Uterus (tissue), 4 donors: ENCODE results near the gene ZNF490. TPM values are rescaled to one million over a fixed set of nuclear protein-coding genes. Genes with fewer than 3 reads are reported as not detected.

Experiments used
- DNase-seq, 2 donors: peaks; one replicate each; pipeline ENCODE4 v3.0.0-alpha.2; 2019 to 2020
- H3K27ac ChIP-seq, 2 donors: fragments of 200-600 bp; sonication (generic); 1 replicate in 1 of 2; 2 replicates in 1 of 2; pipeline ENCODE4 v1.5.1; 2016 to 2018
- H3K27me3 ChIP-seq, 2 donors: fragments of 200-600 bp; sonication (generic); one replicate each; pipeline ENCODE4 v1.5.1; 2018 to 2019; ENCODE audit warnings: control low read depth in 1 of 2
- H3K36me3 ChIP-seq, 2 donors: fragments of 200-600 bp; sonication (generic); one replicate each; pipeline ENCODE4 v1.5.1; 2019; ENCODE audit warnings: control low read depth in 1 of 2
- H3K4me1 ChIP-seq, 2 donors: fragments of 200-600 bp; sonication (generic); one replicate each; pipeline ENCODE4 v1.5.1; 2018 to 2019; ENCODE audit warnings: control low read depth in 1 of 2
- H3K4me3 ChIP-seq, 2 donors: fragments of 200-600 bp; sonication (generic); 1 replicate in 1 of 2; 2 replicates in 1 of 2; pipeline ENCODE4 v1.5.1; 2018 to 2019; ENCODE audit warnings: mild to moderate bottlenecking in 1 of 2
- H3K9me3 ChIP-seq, 2 donors: fragments of 200-600 bp; sonication (generic); one replicate each; pipeline ENCODE4 v1.5.1; 2019; ENCODE audit warnings: control low read depth in 1 of 2
- CTCF ChIP-seq, 4 experiments: fragments of 200-600 bp in 2 of 4; fragments of 450-650 bp in 2 of 4; sonication (generic) in 2 of 4; IDR thresholded peaks; one replicate each; pipeline ENCODE4 v1.5.1; 2016 to 2019; ENCODE audit warnings: antibody characterized with exemption in 4 of 4, mild to moderate bottlenecking in 2 of 4, moderate library complexity in 1 of 4
- POLR2A ChIP-seq, 2 donors: fragments of 450-650 bp; IDR thresholded peaks; one replicate each; pipeline ENCODE4 v1.6.1; 2016; ENCODE audit warnings: antibody characterized with exemption in 2 of 2, mild to moderate bottlenecking in 1 of 2, moderate library complexity in 1 of 2
- intact Hi-C: fragments of 100-400 bp; cut with DNase I; formaldehyde crosslinking; loops from one replicate; pipeline ENCODE4 v1.15.1; 2023; ENCODE audit warnings: low total_unique reads
- total RNA-seq, 4 donors: library from RNA; depleted of rRNA in 3 of 4; stranded (reverse); fragments of >200 nt in 3 of 4; gene quantifications; one replicate each; pipeline versions ENCODE4 v1.1.0 to v1.2.4, GENCODE V29; 2014 to 2023
- donor health status: DM: yes; HTN: yes; CAD: no.

ZNF490 gene
- total RNA-seq, 4 donors from 2014 or later, result 0.59 to 15.4 (median 8.1) TPM

DNA sequence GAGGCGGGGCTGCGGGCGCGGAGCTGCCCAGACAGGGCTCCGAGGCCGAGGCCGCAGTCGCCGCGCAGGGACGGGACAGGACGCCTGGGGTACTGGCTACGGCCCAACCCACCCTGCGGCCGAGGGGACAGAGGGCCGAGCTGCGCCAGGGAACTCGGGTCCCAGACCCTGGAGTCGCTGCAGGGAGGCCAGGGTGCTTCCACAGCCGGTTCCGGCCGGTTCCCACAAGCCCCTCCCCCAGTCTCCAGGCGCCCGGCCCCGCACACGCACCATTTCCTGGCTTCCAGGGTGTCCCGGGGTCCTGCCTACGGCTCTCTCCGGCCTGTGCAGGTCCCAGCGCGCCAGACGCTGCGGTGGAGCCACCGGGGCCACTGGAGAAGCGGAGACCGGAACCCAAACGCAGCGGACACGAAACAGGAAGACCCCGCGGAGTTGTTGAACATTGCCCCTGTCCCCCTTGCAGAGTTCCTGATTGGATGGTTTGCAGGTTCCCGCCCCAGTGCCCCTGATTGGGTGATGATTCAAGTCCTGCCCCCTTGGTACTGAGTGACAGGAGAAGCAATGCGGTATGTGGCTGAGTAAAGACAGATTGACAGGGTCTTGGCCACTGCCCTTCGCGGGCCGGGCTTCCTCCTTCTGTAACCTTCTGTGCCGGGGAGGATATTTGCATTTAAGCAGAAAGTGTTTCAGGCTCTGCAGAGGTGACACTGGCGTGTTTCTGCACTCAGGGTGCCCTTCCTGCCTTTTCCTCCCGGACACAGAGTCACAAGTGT is 59.4 kb downstream of the ZNF490 start, which contains the start of gene ZNF564:
TSS of gene ZNF564 (minus strand) at position 423 of the 773 bp plus-strand sequence. CDS start at position 273, 150 bp downstream.
- peak; percentile 93 to 96 for DNase-seq
- Histone ChIP-seq H3K27ac (peak within 1 kb of the TSS; percentile 92 to 94), H3K4me3 (peak within 1 kb of the TSS; percentile 85 to 95), H3K27me3 (no peaks in the 10 kb centered on the region), H3K4me1 (peaks cover 0 to 7% of the 10 kb centered on the region in 2 donors), H3K36me3 (no peaks in the 10 kb centered on the region), H3K9me3 (no peaks in the 10 kb centered on the region)
- intact Hi-C loops, result no loop called here
- TF ChIP-seq POLR2A (IDR thresholded peaks at IDR 0.05) (peak; percentile 42 to 52), CTCF (IDR thresholded peaks at IDR 0.05) (peak in 1 of 4 experiments; percentile 8)

- H3K27me3 ChIP-seq, result no peaks in the 10 kb centered on the region
- no peak overlapping the region for H3K4me3 ChIP-seq
- no peak for DNase-seq
- TF ChIP-seq POLR2A (IDR thresholded peaks at IDR 0.05), result no peak
- TF ChIP-seq CTCF (IDR thresholded peaks at IDR 0.05), result no peak
- intact Hi-C loops, result no loop called here
- no peak overlapping the region for H3K27ac ChIP-seq
- H3K36me3 ChIP-seq, result no peaks in the 10 kb centered on the region
- peaks cover 0 to 7% of the 10 kb centered on the region in 2 donors for H3K4me1 ChIP-seq
- H3K9me3 ChIP-seq, result no peaks in the 10 kb centered on the region
Observed at GRCh38 chr19:12546903-12547302, 63.7 kb downstream of the ZNF490 start.

- H3K36me3 ChIP-seq, result no peaks in the 10 kb centered on the region
- intact Hi-C loops, result no loop called here
- no peak for DNase-seq
Observed at GRCh38 chr19:12546068-12546467, 64.5 kb downstream of the ZNF490 start.

DNA sequence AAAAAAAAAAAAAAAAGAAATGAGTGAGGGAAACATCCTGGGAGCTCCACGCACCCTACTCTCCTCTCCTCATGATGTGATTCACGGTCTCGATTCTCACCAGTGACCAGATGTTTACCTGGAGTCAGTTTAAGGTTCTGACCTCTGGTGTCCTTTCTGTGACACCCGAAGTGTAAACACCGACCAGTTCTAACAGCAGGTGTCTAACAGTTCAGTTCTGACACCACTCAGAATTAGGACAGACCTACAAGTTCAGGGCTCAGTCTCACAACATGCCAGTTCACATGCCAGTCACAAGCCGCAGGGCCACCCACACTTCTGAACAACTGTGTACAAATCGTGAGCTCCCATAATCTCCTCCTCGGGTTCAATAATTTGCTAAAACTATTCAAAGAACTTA is 65.3 kb downstream of the ZNF490 start:
- no peak for DNase-seq
- H3K4me3 ChIP-seq, result no peak overlapping the region
- H3K9me3 ChIP-seq, result no peaks in the 10 kb centered on the region
- intact Hi-C loops, result no loop called here
- peaks cover 0 to 6% of the 10 kb centered on the region in 2 donors for H3K4me1 ChIP-seq
- no peak for TF ChIP-seq CTCF (IDR thresholded peaks at IDR 0.05)
- no peaks in the 10 kb centered on the region for H3K27me3 ChIP-seq
- no peaks in the 10 kb centered on the region for H3K36me3 ChIP-seq
- no peak overlapping the region for H3K27ac ChIP-seq

More at GRCh38 chr19:12546068-12546467, 64.5 kb downstream of the ZNF490 start:
- no peak for TF ChIP-seq CTCF (IDR thresholded peaks at IDR 0.05)
- no peak for TF ChIP-seq POLR2A (IDR thresholded peaks at IDR 0.05)
- H3K9me3 ChIP-seq, result no peaks in the 10 kb centered on the region
- peaks cover 0 to 7% of the 10 kb centered on the region in 2 donors for H3K4me1 ChIP-seq
- no peaks in the 10 kb centered on the region for H3K27me3 ChIP-seq
- no peak overlapping the region for H3K27ac ChIP-seq
- no peak overlapping the region for H3K4me3 ChIP-seq

DNA sequence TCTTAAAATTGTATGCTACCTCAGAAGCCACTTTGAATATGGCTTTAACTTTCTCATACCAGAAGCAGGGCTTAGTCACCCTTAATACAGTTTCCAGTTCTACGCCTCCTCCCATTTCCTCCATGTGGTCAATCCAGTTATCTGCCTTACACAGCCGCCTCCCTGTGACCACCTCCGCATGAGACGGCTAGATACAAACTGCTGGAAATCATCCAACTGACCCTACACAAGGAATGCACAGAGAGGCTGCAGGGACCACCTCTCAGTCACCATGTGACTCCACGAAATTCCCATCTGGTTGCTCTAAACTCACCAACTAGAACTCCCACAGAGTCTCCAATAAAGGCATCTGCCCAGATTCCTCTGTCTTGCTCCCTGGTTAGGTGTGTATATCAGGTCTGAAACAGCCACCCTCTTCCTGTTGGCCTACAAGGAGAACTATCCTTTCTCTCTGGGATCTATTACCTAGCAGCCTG is 66.2 kb downstream of the ZNF490 start:
- no peaks in the 10 kb centered on the region for H3K9me3 ChIP-seq
- H3K4me1 ChIP-seq, result peaks cover 0 to 4% of the 10 kb centered on the region in 2 donors
- no peaks in the 10 kb centered on the region for H3K36me3 ChIP-seq
- H3K4me3 ChIP-seq, result no peak overlapping the region
- no peak for DNase-seq
- no peaks in the 10 kb centered on the region for H3K27me3 ChIP-seq
- no peak overlapping the region for H3K27ac ChIP-seq
- intact Hi-C loops, result no loop called here
- TF ChIP-seq POLR2A (IDR thresholded peaks at IDR 0.05) (no peak), CTCF (IDR thresholded peaks at IDR 0.05) (no peak)
